Eye (tissue), 1 donor: Measurements from ENCODE around the gene MUC5B.
"Not testable (repeated sequence)": the region's sequence is repeated elsewhere in the genome, so short reads cannot be mapped to it uniquely, and the experiment has no call there.

Experiments used
- DNase-seq: peaks from one replicate; pipeline ENCODE4 v3.0.0-alpha.2; 2015

MUC5B gene

GRCh38 chr11:1222491-1223345 lies at the start of gene MUC5B:
Gene MUC5B, plus strand, starts transcription at chr11:1223066. Its CDS starts 58 bp downstream, at chr11:1223124.
- no peak for DNase-seq

GRCh38 chr11:1173396-1173795 lies 49.5 kb upstream of the MUC5B start:
- not testable (repeated sequence) for DNase-seq

GRCh38 chr11:1174441-1175370 lies 48.2 kb upstream of the MUC5B start:
- DNase-seq: no peak

GRCh38 chr11:1175461-1176223 lies 47.2 kb upstream of the MUC5B start:
- DNase-seq: no peak

- DNase-seq: no peak
Observed at GRCh38 chr11:1176224-1177019, 46.4 kb upstream of the MUC5B start.

GRCh38 chr11:1177020-1177770 lies 45.7 kb upstream of the MUC5B start:
- DNase-seq: no peak

GRCh38 chr11:1177771-1178090 lies 45.1 kb upstream of the MUC5B start:
- DNase-seq: no peak

GRCh38 chr11:1178201-1178885 lies 44.5 kb upstream of the MUC5B start:
- no peak for DNase-seq

GRCh38 chr11:1178906-1179305 lies 44.0 kb upstream of the MUC5B start:
- no peak for DNase-seq

- DNase-seq: no peak
Observed at GRCh38 chr11:1179641-1180040, 43.2 kb upstream of the MUC5B start.

GRCh38 chr11:1180171-1180570 lies 42.7 kb upstream of the MUC5B start:
- DNase-seq: no peak

GRCh38 chr11:1180947-1181391 lies 41.9 kb upstream of the MUC5B start:
- DNase-seq: no peak

- no peak for DNase-seq
Observed at GRCh38 chr11:1181420-1181819, 41.4 kb upstream of the MUC5B start.

- DNase-seq: no peak
Observed at GRCh38 chr11:1181853-1182535, 40.9 kb upstream of the MUC5B start.

GRCh38 chr11:1184139-1184538 lies 38.7 kb upstream of the MUC5B start:
- DNase-seq: not testable (repeated sequence)

GRCh38 chr11:1188451-1189130 lies 34.3 kb upstream of the MUC5B start:
- not testable (repeated sequence) for DNase-seq

- DNase-seq: not testable (repeated sequence)
Observed at GRCh38 chr11:1189816-1190215, 33.0 kb upstream of the MUC5B start.

- not testable (repeated sequence) for DNase-seq
Observed at GRCh38 chr11:1191786-1192470, 30.9 kb upstream of the MUC5B start.
